Peyer's patch (tissue), 4 donors: ENCODE results near the gene GSTO1. TPM values are rescaled to one million over a fixed set of nuclear protein-coding genes. Genes with fewer than 3 reads are reported as not detected.

Source experiments
- DNase-seq, 3 donors: peaks; one replicate each; pipeline ENCODE4 v3.0.0-alpha.2; 2017 to 2019
- H3K27ac ChIP-seq, 4 donors: fragments of 200-600 bp; sonication (generic); one replicate each; pipeline ENCODE4 v1.5.1; 2016 to 2019
- H3K27me3 ChIP-seq, 2 donors: fragments of 200-600 bp; sonication (generic); one replicate each; pipeline ENCODE4 v1.5.1; 2019
- H3K36me3 ChIP-seq, 3 donors: fragments of 200-600 bp; sonication (generic); one replicate each; pipeline ENCODE4 v1.5.1; 2016 to 2019
- H3K4me1 ChIP-seq, 4 donors: fragments of 200-600 bp; sonication (generic); one replicate each; pipeline ENCODE4 v1.5.1; 2016 to 2019
- H3K4me3 ChIP-seq, 4 donors: fragments of 200-600 bp; sonication (generic); 1 replicate in 3 of 4; 2 replicates in 1 of 4; pipeline ENCODE4 v1.5.1; 2016 to 2019; ENCODE audit warnings: mild to moderate bottlenecking in 1 of 4
- H3K9me3 ChIP-seq, 4 donors: fragments of 200-600 bp; sonication (generic); one replicate each; pipeline ENCODE4 v1.5.1; 2016 to 2019; ENCODE audit warnings: mild to moderate bottlenecking in 1 of 4
- CTCF ChIP-seq, 6 experiments: fragments of 450-650 bp in 4 of 6; fragments of 200-600 bp in 2 of 6; sonication (generic) in 1 of 6; IDR thresholded peaks; one replicate each; pipeline ENCODE4 v1.5.1; 2017 to 2019; ENCODE audit warnings: antibody characterized with exemption in 6 of 6, mild to moderate bottlenecking in 3 of 6, moderate library complexity in 1 of 6
- POLR2A ChIP-seq, 2 donors: fragments of 450-650 bp; IDR thresholded peaks; one replicate each; pipeline ENCODE4 v1.5.1; 2017; ENCODE audit warnings: antibody characterized with exemption in 2 of 2, mild to moderate bottlenecking in 2 of 2, moderate library complexity in 2 of 2
- small RNA-seq, 2 donors: library from RNA; depleted of rRNA; stranded (forward); fragments of <200 nt; gene quantifications; one replicate each; pipeline ENCODE3, GENCODE V24; 2016
- total RNA-seq, 4 donors: library from RNA; depleted of rRNA; stranded (reverse); fragments of >200 nt; gene quantifications; one replicate each; pipeline ENCODE4 v1.1.0, GENCODE V29; 2016

The GSTO1 gene
- total RNA-seq, 4 donors from 2014 or later: 46.4 to 105 (median 69.5) TPM

- TF ChIP-seq CTCF (IDR thresholded peaks at IDR 0.05): no peak
- no peak for TF ChIP-seq POLR2A (IDR thresholded peaks at IDR 0.05)
- Histone ChIP-seq H3K36me3 (peaks cover 0 to 31% (median 0%) of the 10 kb centered on the region in 3 donors), H3K4me3 (no peak overlapping the region), H3K9me3 (no peaks in the 10 kb centered on the region), H3K4me1 (peaks cover 0 to 13% (median 2%) of the 10 kb centered on the region in 4 donors), H3K27ac (peak overlapping the region in 2 of 4 donors; percentile 17 to 44), H3K27me3 (no peaks in the 10 kb centered on the region)
- DNase-seq: peak in 1 of 3 donors; percentile 24
Measured at GRCh38 chr10:104316321-104317099, 61.8 kb downstream of the GSTO1 start.

Small RNA genes within 50 kb of the gene (small RNA-seq; reads per million reads assigned to genes)
- 0 reads per million in 2 donors for gene MIR4482
- 0 reads per million in 2 donors for gene MIR609

Other genes with a start within 250 kb of the GSTO1 start
- 100 to 1,000 TPM in 2 of 4 donors, 10 to 100 TPM in 1, 1 to 10 TPM in 1; 4.1 to 240 (median 97.1) TPM for gene COL17A1, start 169.0 kb upstream of the GSTO1 start, total RNA-seq
- gene SFR1, start 132.7 kb upstream of the GSTO1 start, total RNA-seq: 1 to 10 TPM; 2.5 to 5.8 (median 5.3) TPM
- gene CFAP43, start 22.5 kb upstream of the GSTO1 start, total RNA-seq: 10 to 100 TPM in 1 of 4 donors, under 1 TPM in 2, not detected in 1; 0.27 to 12.4 (median 0.76) TPM
- 10 to 100 TPM in 3 of 4 donors, 1 to 10 TPM in 1; 9.1 to 15.5 (median 13.7) TPM for gene GSTO2, start 14.3 kb downstream of the GSTO1 start, total RNA-seq
- gene ITPRIP, start 83.6 kb downstream of the GSTO1 start, total RNA-seq: 1 to 10 TPM; 2.8 to 9.9 (median 7.7) TPM
- gene CFAP58, start 98.9 kb downstream of the GSTO1 start, total RNA-seq: 1 to 10 TPM in 1 of 4 donors, not detected in 3; 2.5 TPM